ENCODE results near the gene SEC24D.

DNA sequence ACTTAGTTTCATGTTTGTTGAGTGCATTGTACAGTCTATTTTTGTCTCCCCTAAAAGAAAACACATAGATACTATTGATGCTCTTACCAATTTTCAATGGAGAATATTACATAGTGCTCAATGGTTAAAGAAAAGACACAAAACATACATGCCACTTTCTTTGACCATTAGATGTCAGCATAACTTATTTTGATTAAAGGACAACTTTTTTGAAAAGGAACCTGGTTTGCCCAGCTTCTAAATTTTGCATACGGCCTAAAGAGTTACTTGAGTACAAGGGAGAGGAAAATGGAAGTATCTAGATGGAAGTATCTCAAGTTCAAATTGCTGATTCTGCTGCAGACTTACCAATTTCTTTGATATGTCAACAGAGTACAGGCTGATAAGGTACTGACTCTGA lies 82.2 kb downstream of the SEC24D start:
- TF ChIP-seq, protein P1, sequence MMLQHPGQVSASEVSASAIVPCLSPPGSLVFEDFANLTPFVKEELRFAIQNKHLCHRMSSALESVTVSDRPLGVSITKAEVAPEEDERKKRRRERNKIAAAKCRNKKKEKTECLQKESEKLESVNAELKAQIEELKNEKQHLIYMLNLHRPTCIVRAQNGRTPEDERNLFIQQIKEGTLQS (CRISPR knock-in tag; conservative IDR thresholded peaks at IDR 0.05) = no peak
- TF ChIP-seq, protein P2, sequence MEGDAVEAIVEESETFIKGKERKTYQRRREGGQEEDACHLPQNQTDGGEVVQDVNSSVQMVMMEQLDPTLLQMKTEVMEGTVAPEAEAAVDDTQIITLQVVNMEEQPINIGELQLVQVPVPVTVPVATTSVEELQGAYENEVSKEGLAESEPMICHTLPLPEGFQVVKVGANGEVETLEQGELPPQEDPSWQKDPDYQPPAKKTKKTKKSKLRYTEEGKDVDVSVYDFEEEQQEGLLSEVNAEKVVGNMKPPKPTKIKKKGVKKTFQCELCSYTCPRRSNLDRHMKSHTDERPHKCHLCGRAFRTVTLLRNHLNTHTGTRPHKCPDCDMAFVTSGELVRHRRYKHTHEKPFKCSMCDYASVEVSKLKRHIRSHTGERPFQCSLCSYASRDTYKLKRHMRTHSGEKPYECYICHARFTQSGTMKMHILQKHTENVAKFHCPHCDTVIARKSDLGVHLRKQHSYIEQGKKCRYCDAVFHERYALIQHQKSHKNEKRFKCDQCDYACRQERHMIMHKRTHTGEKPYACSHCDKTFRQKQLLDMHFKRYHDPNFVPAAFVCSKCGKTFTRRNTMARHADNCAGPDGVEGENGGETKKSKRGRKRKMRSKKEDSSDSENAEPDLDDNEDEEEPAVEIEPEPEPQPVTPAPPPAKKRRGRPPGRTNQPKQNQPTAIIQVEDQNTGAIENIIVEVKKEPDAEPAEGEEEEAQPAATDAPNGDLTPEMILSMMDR (IDR thresholded peaks at IDR 0.05) = no peak
